ENCODE measurements around the gene B4GALT5. TPM values are rescaled to one million over a fixed set of nuclear protein-coding genes. Genes with fewer than 3 reads are reported as not detected.
A peak's percentile ranks its signal among the peaks of the same experiment; 100 is the strongest.
"Not testable (repeated sequence)": the region's sequence is repeated elsewhere in the genome, so short reads cannot be mapped to it uniquely, and the experiment has no call there.

Gene B4GALT5, protein sequence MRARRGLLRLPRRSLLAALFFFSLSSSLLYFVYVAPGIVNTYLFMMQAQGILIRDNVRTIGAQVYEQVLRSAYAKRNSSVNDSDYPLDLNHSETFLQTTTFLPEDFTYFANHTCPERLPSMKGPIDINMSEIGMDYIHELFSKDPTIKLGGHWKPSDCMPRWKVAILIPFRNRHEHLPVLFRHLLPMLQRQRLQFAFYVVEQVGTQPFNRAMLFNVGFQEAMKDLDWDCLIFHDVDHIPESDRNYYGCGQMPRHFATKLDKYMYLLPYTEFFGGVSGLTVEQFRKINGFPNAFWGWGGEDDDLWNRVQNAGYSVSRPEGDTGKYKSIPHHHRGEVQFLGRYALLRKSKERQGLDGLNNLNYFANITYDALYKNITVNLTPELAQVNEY
- 2.6 and 3.7 TPM in 2 replicates for total RNA-seq (2014; rRNA removed; shearing (Covaris generic); ENCODE audit: low replicate concordance)

- peak within 1 kb of the TSS; percentile 74 for H3K4me3 ChIP-seq (ENCODE audit: low read length)
- peak within 1 kb of the TSS; percentile 85 for H2AFZ ChIP-seq (ENCODE audit: low read length)
- no peaks in the 10 kb centered on the region; the same call in 1 of the 2 replicates for H3K27me3 ChIP-seq (ENCODE audit: low read length)
- no peaks in the 10 kb centered on the region for H3K9me3 ChIP-seq (ENCODE audit: low read length)
- no peaks in the 10 kb centered on the region for H3K36me3 ChIP-seq (ENCODE audit: insufficient read depth, low read length)
- no peaks in the 10 kb centered on the region for H3K9me2 ChIP-seq (replicated peaks; ENCODE audit: insufficient read depth, low read length)
- no peaks in the 10 kb centered on the region for H3K79me2 ChIP-seq (ENCODE audit: low read length)
- H3K4me1 ChIP-seq (ENCODE audit: low read length), result peaks cover 18% of the 10 kb centered on the region
- peaks cover 8% of the 10 kb centered on the region; the same call in 1 of the 2 replicates for H4K20me1 ChIP-seq (ENCODE audit: insufficient read depth, low read depth, low read length)
- peak within 1 kb of the TSS; percentile 72 for H3K9ac ChIP-seq (ENCODE audit: low read length)
- peak within 1 kb of the TSS; percentile 84 for H3K4me2 ChIP-seq (ENCODE audit: low read depth, low read length, poor library complexity, severe bottlenecking)
- H3K27ac ChIP-seq (ENCODE audit: low read length), result no peak within 1 kb of the TSS
- peak; percentile 83 for DNase-seq
Observed at GRCh38 chr20:49713753-49714712, at the start of gene B4GALT5. TSS of gene B4GALT5 (minus strand) at chr20:49713878. CDS start at chr20:49713690, 188 bp downstream.

GRCh38 chr20:49762940-49763766 is 49.5 kb upstream of the B4GALT5 start:
- Histone ChIP-seq H3K27ac (ENCODE audit: low read length) (no peak overlapping the region), H3K9me2 (replicated peaks; ENCODE audit: insufficient read depth, low read length) (no peaks in the 10 kb centered on the region), H3K36me3 (ENCODE audit: insufficient read depth, low read length) (no peaks in the 10 kb centered on the region), H2AFZ (ENCODE audit: low read length) (no peak overlapping the region), H3K4me3 (ENCODE audit: low read length) (no peak overlapping the region), H3K9me3 (ENCODE audit: low read length) (no peaks in the 10 kb centered on the region), H3K9ac (ENCODE audit: low read length) (no peak overlapping the region), H4K20me1 (ENCODE audit: insufficient read depth, low read depth, low read length) (no peaks in the 10 kb centered on the region), H3K79me2 (ENCODE audit: low read length) (no peaks in the 10 kb centered on the region), H3K27me3 (ENCODE audit: low read length) (no peaks in the 10 kb centered on the region), H3K4me1 (ENCODE audit: low read length) (no peaks in the 10 kb centered on the region), H3K4me2 (ENCODE audit: low read depth, low read length, poor library complexity, severe bottlenecking) (no peak overlapping the region)
- DNase-seq, result no peak

DNA sequence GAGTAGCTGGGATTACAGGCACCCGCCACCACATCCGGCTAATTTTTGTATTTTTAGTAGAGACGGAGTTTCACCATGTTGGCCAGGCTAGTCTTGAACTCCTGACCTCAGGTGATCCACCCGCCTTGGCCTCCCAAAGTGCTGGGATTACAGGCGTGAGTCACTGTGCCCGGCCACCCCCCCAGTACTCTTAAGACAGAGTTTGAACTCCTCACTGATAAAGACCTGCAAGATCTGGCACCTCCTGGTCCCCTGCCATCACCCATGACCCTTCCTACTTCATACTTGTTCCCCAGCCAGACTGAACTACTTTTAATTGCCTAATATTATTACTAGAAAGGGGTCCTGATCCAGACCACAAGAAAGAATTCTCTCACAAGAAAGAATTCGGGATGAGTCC is 48.2 kb upstream of the B4GALT5 start:
- not testable (repeated sequence) for H3K9ac ChIP-seq (ENCODE audit: low read length); DNase-seq; H3K4me2 ChIP-seq (ENCODE audit: low read depth, low read length, poor library complexity, severe bottlenecking); H3K36me3 ChIP-seq (ENCODE audit: insufficient read depth, low read length); H3K9me3 ChIP-seq (ENCODE audit: low read length); H3K27ac ChIP-seq (ENCODE audit: low read length); H3K9me2 ChIP-seq (replicated peaks; ENCODE audit: insufficient read depth, low read length); H3K27me3 ChIP-seq (ENCODE audit: low read length); H3K4me3 ChIP-seq (ENCODE audit: low read length); H2AFZ ChIP-seq (ENCODE audit: low read length); H3K79me2 ChIP-seq (ENCODE audit: low read length); H3K4me1 ChIP-seq (ENCODE audit: low read length); H4K20me1 ChIP-seq (ENCODE audit: insufficient read depth, low read depth, low read length)

- H3K27me3 ChIP-seq (ENCODE audit: low read length), result no peaks in the 10 kb centered on the region
- no peaks in the 10 kb centered on the region for H3K9me2 ChIP-seq (replicated peaks; ENCODE audit: insufficient read depth, low read length)
- no peak overlapping the region for H3K4me2 ChIP-seq (ENCODE audit: low read depth, low read length, poor library complexity, severe bottlenecking)
- H3K4me3 ChIP-seq (ENCODE audit: low read length), result no peak overlapping the region
- H3K36me3 ChIP-seq (ENCODE audit: insufficient read depth, low read length), result no peaks in the 10 kb centered on the region
- H3K9ac ChIP-seq (ENCODE audit: low read length), result no peak overlapping the region
- H4K20me1 ChIP-seq (ENCODE audit: insufficient read depth, low read depth, low read length), result no peaks in the 10 kb centered on the region
- DNase-seq, result no peak
- H3K9me3 ChIP-seq (ENCODE audit: low read length), result no peaks in the 10 kb centered on the region
- no peaks in the 10 kb centered on the region for H3K4me1 ChIP-seq (ENCODE audit: low read length)
- H3K27ac ChIP-seq (ENCODE audit: low read length), result no peak overlapping the region
- H2AFZ ChIP-seq (ENCODE audit: low read length), result no peak overlapping the region
- no peaks in the 10 kb centered on the region for H3K79me2 ChIP-seq (ENCODE audit: low read length)
Observed at GRCh38 chr20:49759266-49759950, 45.7 kb upstream of the B4GALT5 start.

GRCh38 chr20:49758781-49759180 is 45.1 kb upstream of the B4GALT5 start:
- no peaks in the 10 kb centered on the region for H3K9me3 ChIP-seq (ENCODE audit: low read length)
- DNase-seq, result no peak
- no peaks in the 10 kb centered on the region for H3K79me2 ChIP-seq (ENCODE audit: low read length)
- H4K20me1 ChIP-seq (ENCODE audit: insufficient read depth, low read depth, low read length), result no peaks in the 10 kb centered on the region
- no peaks in the 10 kb centered on the region for H3K4me1 ChIP-seq (ENCODE audit: low read length)
- no peaks in the 10 kb centered on the region for H3K36me3 ChIP-seq (ENCODE audit: insufficient read depth, low read length)
- H3K27ac ChIP-seq (ENCODE audit: low read length), result no peak overlapping the region
- no peaks in the 10 kb centered on the region for H3K27me3 ChIP-seq (ENCODE audit: low read length)
- H3K4me3 ChIP-seq (ENCODE audit: low read length), result no peak overlapping the region
- H2AFZ ChIP-seq (ENCODE audit: low read length), result no peak overlapping the region
- no peak overlapping the region for H3K9ac ChIP-seq (ENCODE audit: low read length)
- H3K4me2 ChIP-seq (ENCODE audit: low read depth, low read length, poor library complexity, severe bottlenecking), result no peak overlapping the region
- no peaks in the 10 kb centered on the region for H3K9me2 ChIP-seq (replicated peaks; ENCODE audit: insufficient read depth, low read length)

DNA sequence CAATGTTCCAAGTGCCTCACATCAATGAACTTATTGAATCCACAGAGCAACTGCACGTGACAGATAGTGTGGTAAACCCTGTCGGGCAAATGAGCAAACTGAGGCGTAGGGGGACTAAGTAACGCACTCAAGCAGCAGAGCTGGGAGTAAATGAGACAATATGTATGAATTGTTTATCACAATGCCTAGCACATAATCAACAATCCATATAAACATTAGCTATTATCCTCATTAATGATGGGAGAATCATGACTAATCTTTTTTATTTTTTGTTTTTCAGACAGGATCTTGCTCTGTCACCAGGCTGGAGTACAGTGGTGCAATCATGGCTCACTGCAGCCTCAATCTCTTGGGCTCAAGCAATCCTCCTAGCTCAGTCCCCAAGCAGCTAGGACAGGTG is 43.9 kb upstream of the B4GALT5 start:
- Histone ChIP-seq H3K9ac (ENCODE audit: low read length) (no peak overlapping the region), H3K4me2 (ENCODE audit: low read depth, low read length, poor library complexity, severe bottlenecking) (no peak overlapping the region), H3K36me3 (ENCODE audit: insufficient read depth, low read length) (no peaks in the 10 kb centered on the region), H3K27me3 (ENCODE audit: low read length) (no peaks in the 10 kb centered on the region), H3K79me2 (ENCODE audit: low read length) (no peaks in the 10 kb centered on the region), H3K9me2 (replicated peaks; ENCODE audit: insufficient read depth, low read length) (no peaks in the 10 kb centered on the region), H2AFZ (ENCODE audit: low read length) (no peak overlapping the region), H4K20me1 (ENCODE audit: insufficient read depth, low read depth, low read length) (no peaks in the 10 kb centered on the region), H3K27ac (ENCODE audit: low read length) (no peak overlapping the region), H3K4me1 (ENCODE audit: low read length) (no peaks in the 10 kb centered on the region), H3K4me3 (ENCODE audit: low read length) (no peak overlapping the region), H3K9me3 (ENCODE audit: low read length) (no peaks in the 10 kb centered on the region)
- DNase-seq, result no peak

- no peak for DNase-seq
- H3K9me2 ChIP-seq (replicated peaks; ENCODE audit: insufficient read depth, low read length), result no peaks in the 10 kb centered on the region
- H3K27ac ChIP-seq (ENCODE audit: low read length), result no peak overlapping the region
- no peak overlapping the region for H3K4me2 ChIP-seq (ENCODE audit: low read depth, low read length, poor library complexity, severe bottlenecking)
- H3K27me3 ChIP-seq (ENCODE audit: low read length), result no peaks in the 10 kb centered on the region
- H2AFZ ChIP-seq (ENCODE audit: low read length), result no peak overlapping the region
- H3K79me2 ChIP-seq (ENCODE audit: low read length), result no peaks in the 10 kb centered on the region
- H3K36me3 ChIP-seq (ENCODE audit: insufficient read depth, low read length), result no peaks in the 10 kb centered on the region
- no peak overlapping the region for H3K9ac ChIP-seq (ENCODE audit: low read length)
- H3K9me3 ChIP-seq (ENCODE audit: low read length), result no peaks in the 10 kb centered on the region
- no peak overlapping the region for H3K4me3 ChIP-seq (ENCODE audit: low read length)
- H3K4me1 ChIP-seq (ENCODE audit: low read length), result no peaks in the 10 kb centered on the region
- no peaks in the 10 kb centered on the region for H4K20me1 ChIP-seq (ENCODE audit: insufficient read depth, low read depth, low read length)
Observed at GRCh38 chr20:49756241-49756640, 42.6 kb upstream of the B4GALT5 start.
